PC-9 (cell line): Measurements from ENCODE around the gene CMTR1.

ENCODE experiments used
- EZH2 ChIP-seq: fragments of 200-600 bp; sonication (generic); IDR thresholded peaks from 2 replicates; pipeline ENCODE4 v1.8.0; 2017; ENCODE audit warnings: antibody characterized with exemption, low read depth
- TF ChIP-seq, protein P1 (sequence below): fragments of 200-600 bp; sonication (generic); conservative IDR thresholded peaks from 2 replicates; pipeline ENCODE4 v1.6.1; 2017; ENCODE audit warnings: mixed run types, antibody characterized with exemption, mild to moderate bottlenecking, moderate library complexity

DNA sequence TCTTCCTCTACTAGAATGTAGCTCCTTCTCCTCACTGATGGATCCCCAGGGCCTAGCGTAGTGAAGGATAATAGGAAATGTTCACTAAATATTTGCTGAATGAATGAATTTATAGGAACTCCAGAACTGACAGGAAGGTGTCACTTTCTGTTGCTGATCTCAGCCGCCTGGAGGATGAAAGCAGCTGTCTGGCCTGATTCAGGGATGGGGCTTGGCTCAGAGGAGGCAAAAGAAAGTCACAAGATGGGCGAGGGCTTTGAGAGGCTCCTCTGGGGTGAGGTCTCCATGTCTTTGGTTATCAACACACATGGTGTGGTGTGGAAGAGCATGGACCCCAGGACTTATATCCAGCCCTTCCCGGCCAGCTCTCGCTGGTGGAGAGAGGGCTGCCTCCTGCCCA, 78.2 kb downstream of the CMTR1 start:
- TF ChIP-seq, protein P1, sequence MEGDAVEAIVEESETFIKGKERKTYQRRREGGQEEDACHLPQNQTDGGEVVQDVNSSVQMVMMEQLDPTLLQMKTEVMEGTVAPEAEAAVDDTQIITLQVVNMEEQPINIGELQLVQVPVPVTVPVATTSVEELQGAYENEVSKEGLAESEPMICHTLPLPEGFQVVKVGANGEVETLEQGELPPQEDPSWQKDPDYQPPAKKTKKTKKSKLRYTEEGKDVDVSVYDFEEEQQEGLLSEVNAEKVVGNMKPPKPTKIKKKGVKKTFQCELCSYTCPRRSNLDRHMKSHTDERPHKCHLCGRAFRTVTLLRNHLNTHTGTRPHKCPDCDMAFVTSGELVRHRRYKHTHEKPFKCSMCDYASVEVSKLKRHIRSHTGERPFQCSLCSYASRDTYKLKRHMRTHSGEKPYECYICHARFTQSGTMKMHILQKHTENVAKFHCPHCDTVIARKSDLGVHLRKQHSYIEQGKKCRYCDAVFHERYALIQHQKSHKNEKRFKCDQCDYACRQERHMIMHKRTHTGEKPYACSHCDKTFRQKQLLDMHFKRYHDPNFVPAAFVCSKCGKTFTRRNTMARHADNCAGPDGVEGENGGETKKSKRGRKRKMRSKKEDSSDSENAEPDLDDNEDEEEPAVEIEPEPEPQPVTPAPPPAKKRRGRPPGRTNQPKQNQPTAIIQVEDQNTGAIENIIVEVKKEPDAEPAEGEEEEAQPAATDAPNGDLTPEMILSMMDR = no peak
- no peak for TF ChIP-seq EZH2
